Activated naive CD4-positive, alpha-beta T cell treated with anti-CD3 and anti-CD28 coated beads, Interleukin-2, amount 50 U/mL, for 24 hours (primary cell): ENCODE measurements around the gene CEP162.
"Not testable (repeated sequence)": the region's sequence is repeated elsewhere in the genome, so short reads cannot be mapped to it uniquely, and the experiment has no call there.

Experiments used
- H3K27ac Mint-ChIP-seq: one replicate; pipeline ENCODE4 v1.8.0; 2021; ENCODE audit warnings: mild to moderate bottlenecking, mixed read lengths
- H3K27me3 Mint-ChIP-seq: one replicate; pipeline ENCODE4 v1.8.0; 2021; ENCODE audit warnings: mixed read lengths
- H3K36me3 Mint-ChIP-seq: one replicate; pipeline ENCODE4 v1.8.0; 2021; ENCODE audit warnings: mixed read lengths
- H3K4me1 Mint-ChIP-seq: one replicate; pipeline ENCODE4 v1.8.0; 2021; ENCODE audit warnings: mixed read lengths
- H3K4me3 Mint-ChIP-seq: one replicate; pipeline ENCODE4 v1.8.0; 2021; ENCODE audit warnings: mild to moderate bottlenecking, mixed read lengths
- H3K9me3 Mint-ChIP-seq: one replicate; pipeline ENCODE4 v1.8.0; 2021; ENCODE audit warnings: mixed read lengths

The CEP162 gene

GRCh38 chr6:84089081-84089480 is 138.4 kb downstream of the CEP162 start:
- H3K36me3 Mint-ChIP-seq = no peaks in the 10 kb centered on the region
- no peaks in the 10 kb centered on the region for H3K9me3 Mint-ChIP-seq
- H3K27me3 Mint-ChIP-seq = peaks cover 14% of the 10 kb centered on the region
- H3K4me1 Mint-ChIP-seq = no peaks in the 10 kb centered on the region
- H3K27ac Mint-ChIP-seq = no peak overlapping the region
- H3K4me3 Mint-ChIP-seq = no peak overlapping the region

GRCh38 chr6:84086545-84087429 is 140.7 kb downstream of the CEP162 start:
- Mint-ChIP-seq H3K27me3 (peaks cover 9% of the 10 kb centered on the region), H3K4me1 (no peaks in the 10 kb centered on the region), H3K27ac (no peak overlapping the region), H3K36me3 (no peaks in the 10 kb centered on the region), H3K4me3 (no peak overlapping the region), H3K9me3 (no peaks in the 10 kb centered on the region)

- Mint-ChIP-seq H3K4me3 (no peak overlapping the region), H3K36me3 (no peaks in the 10 kb centered on the region), H3K27me3 (peaks cover 9% of the 10 kb centered on the region), H3K4me1 (no peaks in the 10 kb centered on the region), H3K9me3 (no peaks in the 10 kb centered on the region), H3K27ac (no peak overlapping the region)
Observed at GRCh38 chr6:84086056-84086455, 141.4 kb downstream of the CEP162 start.

- H3K4me1 Mint-ChIP-seq, H3K36me3 Mint-ChIP-seq, H3K27ac Mint-ChIP-seq, H3K4me3 Mint-ChIP-seq, H3K9me3 Mint-ChIP-seq, H3K27me3 Mint-ChIP-seq: not testable (repeated sequence)
Observed at GRCh38 chr6:84084705-84085104, 142.7 kb downstream of the CEP162 start.

GRCh38 chr6:84082689-84083265 is 144.7 kb downstream of the CEP162 start:
- Mint-ChIP-seq H3K27ac (no peak overlapping the region), H3K27me3 (peaks cover 13% of the 10 kb centered on the region), H3K4me3 (no peak overlapping the region), H3K4me1 (no peaks in the 10 kb centered on the region), H3K36me3 (no peaks in the 10 kb centered on the region), H3K9me3 (peaks cover 10% of the 10 kb centered on the region)

- Mint-ChIP-seq H3K27ac (no peak overlapping the region), H3K4me1 (no peaks in the 10 kb centered on the region), H3K4me3 (no peak overlapping the region), H3K9me3 (peaks cover 10% of the 10 kb centered on the region), H3K36me3 (no peaks in the 10 kb centered on the region), H3K27me3 (peaks cover 10% of the 10 kb centered on the region)
Observed at GRCh38 chr6:84081222-84081621, 146.2 kb downstream of the CEP162 start.

GRCh38 chr6:84078335-84078734 is 149.1 kb downstream of the CEP162 start:
- Mint-ChIP-seq H3K4me3 (no peak overlapping the region), H3K9me3 (peaks cover 10% of the 10 kb centered on the region), H3K36me3 (no peaks in the 10 kb centered on the region), H3K4me1 (no peaks in the 10 kb centered on the region), H3K27me3 (peaks cover 4% of the 10 kb centered on the region), H3K27ac (no peak overlapping the region)

- peaks cover 4% of the 10 kb centered on the region for H3K27me3 Mint-ChIP-seq
- no peak overlapping the region for H3K27ac Mint-ChIP-seq
- H3K4me3 Mint-ChIP-seq = no peak overlapping the region
- H3K4me1 Mint-ChIP-seq = no peaks in the 10 kb centered on the region
- H3K36me3 Mint-ChIP-seq = no peaks in the 10 kb centered on the region
- H3K9me3 Mint-ChIP-seq = peaks cover 10% of the 10 kb centered on the region
Observed at GRCh38 chr6:84077645-84078044, 149.8 kb downstream of the CEP162 start.

GRCh38 chr6:84074988-84075781 is 152.3 kb downstream of the CEP162 start:
- H3K9me3 Mint-ChIP-seq = peaks cover 10% of the 10 kb centered on the region
- no peak overlapping the region for H3K27ac Mint-ChIP-seq
- H3K36me3 Mint-ChIP-seq = no peaks in the 10 kb centered on the region
- H3K4me3 Mint-ChIP-seq = no peak overlapping the region
- H3K4me1 Mint-ChIP-seq = no peaks in the 10 kb centered on the region
- H3K27me3 Mint-ChIP-seq = peaks cover 4% of the 10 kb centered on the region
